Skeletal muscle tissue (tissue), 4 donors: Measurements from ENCODE around the gene PLEKHG4. TPM values are rescaled to one million over a fixed set of nuclear protein-coding genes. Genes with fewer than 3 reads are reported as not detected.

Experiments used
- H3K27ac ChIP-seq: one replicate; pipeline ENCODE4 v1.7.0; 2013; ENCODE audit warnings: mild to moderate bottlenecking, low read depth, low read length, inconsistent platforms
- H3K27me3 ChIP-seq, 3 donors: one replicate each; pipeline ENCODE4 v1.7.0; 2013; ENCODE audit warnings: low read length in 3 of 3; ENCODE audit not compliant: control insufficient read depth in 3 of 3, insufficient read depth in 3 of 3
- H3K36me3 ChIP-seq, 3 donors: one replicate each; pipeline ENCODE4 v1.7.0; 2013; ENCODE audit warnings: low read length in 3 of 3; ENCODE audit not compliant: control insufficient read depth in 3 of 3, insufficient read depth in 3 of 3
- H3K4me1 ChIP-seq, 3 donors: one replicate each; pipeline ENCODE4 v1.7.0; 2013; ENCODE audit warnings: low read length in 3 of 3, mild to moderate bottlenecking in 3 of 3; ENCODE audit not compliant: control insufficient read depth in 3 of 3, insufficient read depth in 3 of 3
- H3K4me3 ChIP-seq, 3 donors: one replicate each; pipeline ENCODE4 v1.7.0; 2013; ENCODE audit warnings: low read length in 3 of 3
- H3K9ac ChIP-seq, 3 donors: one replicate each; pipeline ENCODE4 v1.7.0; 2013; ENCODE audit warnings: low read length in 3 of 3, mild to moderate bottlenecking in 3 of 3, moderate library complexity in 2 of 3, low read depth in 1 of 3
- H3K9me3 ChIP-seq, 3 donors: one replicate each; pipeline ENCODE4 v1.7.0; 2013; ENCODE audit warnings: low read length in 3 of 3; ENCODE audit not compliant: control insufficient read depth in 3 of 3
- total RNA-seq: library from RNA; depleted of rRNA; stranded (reverse); fragments of >200 nt; gene quantifications from one replicate; pipeline ENCODE4 v1.2.3, GENCODE V29; 2014
- donor health status: Osteomylitis.

Gene PLEKHG4
- total RNA-seq, 1 donor from 2014 or later: 7.3 TPM

GRCh38 chr16:67326115-67326471 is 46.8 kb downstream of the PLEKHG4 start:
- no peak overlapping the region for H3K27ac ChIP-seq
- H3K4me1 ChIP-seq: peaks cover 5% of the 10 kb centered on the region in 3 donors
- no peaks in the 10 kb centered on the region for H3K9me3 ChIP-seq
- peak overlapping the region in 2 of 3 donors; percentile 57 to 69 for H3K9ac ChIP-seq
- peaks cover 17 to 25% (median 20%) of the 10 kb centered on the region in 3 donors for H3K27me3 ChIP-seq
- H3K36me3 ChIP-seq: no peaks in the 10 kb centered on the region
- H3K4me3 ChIP-seq: peak overlapping the region; percentile 41 to 56 (median 56)

GRCh38 chr16:67326472-67327309 is 47.4 kb downstream of the PLEKHG4 start, which contains the start of the genes KCTD19 and LRRC36:
KCTD19 (minus strand) TSS chr16:67326741; CDS start chr16:67326707, 34 bp downstream.
LRRC36 (plus strand) TSS chr16:67326815; CDS start chr16:67326863, 48 bp downstream.
- peaks cover 15 to 22% (median 17%) of the 10 kb centered on the region in 3 donors for H3K27me3 ChIP-seq
- H3K9ac ChIP-seq: peak within 1 kb of the TSS in 2 of 3 donors; percentile 57 to 69
- H3K4me1 ChIP-seq: peaks cover 5% of the 10 kb centered on the region in 3 donors
- no peaks in the 10 kb centered on the region for H3K9me3 ChIP-seq
- no peaks in the 10 kb centered on the region for H3K36me3 ChIP-seq
- H3K4me3 ChIP-seq: peak within 1 kb of the TSS; percentile 41 to 56 (median 56)
- H3K27ac ChIP-seq: no peak within 1 kb of the TSS

DNA sequence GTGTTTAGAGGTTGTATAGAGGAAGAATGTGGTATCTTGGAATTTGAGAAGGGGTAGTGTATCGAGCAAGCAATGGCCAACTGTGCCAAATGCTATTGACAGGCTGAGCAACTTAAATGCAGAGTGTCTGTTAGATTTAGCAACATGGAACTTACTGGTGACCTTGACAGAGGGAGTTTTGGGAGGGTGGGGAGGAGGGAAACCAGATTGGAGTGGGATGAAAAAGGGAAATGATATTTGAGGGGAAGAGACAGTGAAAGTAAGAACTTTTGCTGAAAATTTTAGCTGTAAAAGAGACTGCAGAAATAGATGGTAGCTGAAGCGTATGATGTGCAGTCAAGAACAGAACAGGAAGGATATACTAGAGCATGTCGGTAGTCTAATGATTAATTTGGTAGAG is 48.4 kb downstream of the PLEKHG4 start:
- H3K27ac ChIP-seq: no peak overlapping the region
- H3K4me1 ChIP-seq: peaks cover 5% of the 10 kb centered on the region in 3 donors
- no peaks in the 10 kb centered on the region for H3K36me3 ChIP-seq
- H3K9me3 ChIP-seq: no peaks in the 10 kb centered on the region
- H3K27me3 ChIP-seq: peaks cover 12 to 21% (median 15%) of the 10 kb centered on the region in 3 donors
- H3K4me3 ChIP-seq: no peak overlapping the region
- no peak overlapping the region for H3K9ac ChIP-seq

GRCh38 chr16:67329901-67330300 is 50.6 kb downstream of the PLEKHG4 start:
- Histone ChIP-seq H3K4me1 (peaks cover 5% of the 10 kb centered on the region in 3 donors), H3K27ac (no peak overlapping the region), H3K9me3 (no peaks in the 10 kb centered on the region), H3K27me3 (peaks cover 3 to 11% (median 10%) of the 10 kb centered on the region in 3 donors), H3K4me3 (no peak overlapping the region), H3K36me3 (no peaks in the 10 kb centered on the region), H3K9ac (no peak overlapping the region)

DNA sequence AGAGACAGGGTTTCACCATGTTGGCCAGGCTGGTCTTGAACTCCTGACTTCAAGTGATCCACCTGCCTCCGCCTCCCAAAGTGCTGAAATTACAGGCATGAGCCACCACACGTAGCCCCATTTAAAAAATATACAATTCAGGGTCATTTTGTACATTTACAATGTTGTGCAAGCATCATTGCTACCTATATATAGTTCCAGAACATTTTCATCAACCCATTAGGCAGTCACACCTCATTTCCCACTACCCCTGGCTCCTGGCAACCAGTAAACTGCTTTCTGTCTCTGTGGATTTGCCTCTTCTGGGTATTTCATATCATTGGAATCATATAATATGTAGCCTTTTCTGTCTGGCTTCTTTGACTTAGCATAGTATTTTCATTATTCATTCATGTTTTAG is 54.0 kb downstream of the PLEKHG4 start:
- Histone ChIP-seq H3K27ac (no peak overlapping the region), H3K4me1 (no peaks in the 10 kb centered on the region), H3K27me3 (no peaks in the 10 kb centered on the region), H3K4me3 (no peak overlapping the region), H3K36me3 (no peaks in the 10 kb centered on the region), H3K9me3 (no peaks in the 10 kb centered on the region), H3K9ac (no peak overlapping the region)

DNA sequence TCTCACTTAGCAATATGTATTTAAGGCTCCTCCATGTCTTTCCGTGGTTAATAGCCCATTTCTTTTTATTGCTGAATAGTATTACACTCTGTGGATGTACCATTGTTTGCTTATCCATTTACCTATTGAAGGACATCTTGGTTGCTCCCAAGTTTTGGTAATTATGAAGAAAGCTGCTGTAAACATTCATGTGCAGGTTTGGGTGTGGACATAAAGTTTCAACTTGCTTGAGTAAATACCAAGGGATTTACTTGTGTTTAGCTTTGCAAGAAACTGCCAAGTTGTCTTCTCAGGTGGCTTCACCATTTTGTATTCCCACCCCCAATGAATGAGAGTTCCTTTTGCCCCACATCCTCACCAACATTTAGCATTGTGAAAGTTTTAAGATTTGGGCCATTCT is 56.8 kb downstream of the PLEKHG4 start:
- no peak overlapping the region for H3K9ac ChIP-seq
- H3K9me3 ChIP-seq: no peaks in the 10 kb centered on the region
- H3K36me3 ChIP-seq: no peaks in the 10 kb centered on the region
- H3K27ac ChIP-seq: no peak overlapping the region
- H3K4me1 ChIP-seq: no peaks in the 10 kb centered on the region
- no peak overlapping the region for H3K4me3 ChIP-seq
- no peaks in the 10 kb centered on the region for H3K27me3 ChIP-seq

DNA sequence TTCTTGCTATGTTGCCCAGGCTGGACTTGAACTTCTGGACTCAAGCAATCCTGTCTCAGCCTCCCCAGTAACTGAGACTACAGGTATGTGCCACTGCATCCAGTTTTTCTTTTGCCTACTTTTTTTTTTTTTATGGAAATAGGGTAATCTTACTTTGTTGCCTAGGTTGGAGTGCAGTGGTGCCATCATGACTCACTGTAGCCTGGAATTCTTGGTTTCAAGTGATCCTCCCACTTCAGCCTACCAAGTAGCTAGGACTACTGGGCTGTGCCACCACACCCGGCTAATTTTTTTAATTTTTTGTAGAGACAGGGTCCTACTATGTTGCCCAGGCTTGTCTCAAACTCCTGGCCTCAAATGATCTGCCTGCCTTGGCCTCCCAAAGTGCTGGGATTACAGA is 57.3 kb downstream of the PLEKHG4 start:
- Histone ChIP-seq H3K27ac (no peak overlapping the region), H3K9ac (no peak overlapping the region), H3K9me3 (no peaks in the 10 kb centered on the region), H3K4me1 (no peaks in the 10 kb centered on the region), H3K27me3 (no peaks in the 10 kb centered on the region), H3K36me3 (no peaks in the 10 kb centered on the region), H3K4me3 (no peak overlapping the region)

Other genes starting within 250 kb of the PLEKHG4 start
- gene PHAF1, start 169.6 kb upstream of the PLEKHG4 start, total RNA-seq: 17.7 TPM
- 7.8 TPM for gene B3GNT9, start 128.5 kb upstream of the PLEKHG4 start, total RNA-seq
- 6.3 TPM for gene TRADD, start 119.6 kb upstream of the PLEKHG4 start, total RNA-seq
- gene FBXL8, start 119.6 kb upstream of the PLEKHG4 start, total RNA-seq: 1.6 TPM
- 3.7 TPM for gene HSF4, start 114.8 kb upstream of the PLEKHG4 start, total RNA-seq
- 11.0 TPM for gene NOL3, start 109.0 kb upstream of the PLEKHG4 start, total RNA-seq
- 5.2 TPM for gene MATCAP1, start 95.6 kb upstream of the PLEKHG4 start, total RNA-seq
- gene EXOC3L1, start 89.4 kb upstream of the PLEKHG4 start, total RNA-seq: 5.2 TPM
- gene E2F4, start 87.4 kb upstream of the PLEKHG4 start, total RNA-seq: 32.4 TPM
- gene ELMO3, start 80.4 kb upstream of the PLEKHG4 start, total RNA-seq: not detected
- gene TMEM208, start 52.4 kb upstream of the PLEKHG4 start, total RNA-seq: 24.5 TPM
- 5.2 TPM for gene FHOD1, start 32.1 kb upstream of the PLEKHG4 start, total RNA-seq
- gene SLC9A5, start 30.6 kb upstream of the PLEKHG4 start, total RNA-seq: not detected
- not detected for gene KCTD19, start 47.2 kb downstream of the PLEKHG4 start, total RNA-seq
- gene LRRC36, start 47.3 kb downstream of the PLEKHG4 start, total RNA-seq: not detected
- gene TPPP3, start 114.0 kb downstream of the PLEKHG4 start, total RNA-seq: 135 TPM
- 11.5 TPM for gene ZDHHC1, start 136.9 kb downstream of the PLEKHG4 start, total RNA-seq
- 2.6 TPM for gene HSD11B2, start 151.6 kb downstream of the PLEKHG4 start, total RNA-seq
- gene ATP6V0D1, start 201.6 kb downstream of the PLEKHG4 start, total RNA-seq: 46.4 TPM
- gene AGRP, start 204.0 kb downstream of the PLEKHG4 start, total RNA-seq: not detected
- 30.8 TPM for gene RIPOR1, start 249.3 kb downstream of the PLEKHG4 start, total RNA-seq